Germinal center (tissue), 1 donor: ENCODE results near the gene CLEC2A.
"Not testable (repeated sequence)": the region's sequence is repeated elsewhere in the genome, so short reads cannot be mapped to it uniquely, and the experiment has no call there.

Experiments
- DNase-seq: peaks from one replicate; pipeline ENCODE4 v3.0.0; 2012; ENCODE audit warnings: mixed read lengths, low spot score

CLEC2A gene

GRCh38 chr12:9932270-9932669, at the start of gene CLEC2A:
TSS of gene CLEC2A (minus strand) at chr12:9932370. CDS start at chr12:9932329, 41 bp downstream.
- no peak for DNase-seq

GRCh38 chr12:9980126-9980525, 48.0 kb upstream of the CLEC2A start:
- no peak for DNase-seq

- DNase-seq = no peak
Observed at GRCh38 chr12:9977916-9978315, 45.7 kb upstream of the CLEC2A start.

GRCh38 chr12:9976626-9977025, 44.5 kb upstream of the CLEC2A start:
- DNase-seq = not testable (repeated sequence)

- no peak for DNase-seq
Observed at GRCh38 chr12:9975614-9976013, 43.4 kb upstream of the CLEC2A start.

- not testable (repeated sequence) for DNase-seq
Observed at GRCh38 chr12:9974731-9975130, 42.6 kb upstream of the CLEC2A start.

GRCh38 chr12:9973949-9974348, 41.8 kb upstream of the CLEC2A start:
- no peak for DNase-seq

GRCh38 chr12:9971181-9971580, 39.0 kb upstream of the CLEC2A start, which contains the start of gene CLEC12A:
TSS of gene CLEC12A (plus strand) at chr12:9971409. CDS start at chr12:9971597, 188 bp downstream.
- DNase-seq = no peak

GRCh38 chr12:9969673-9970072, 37.5 kb upstream of the CLEC2A start:
- DNase-seq = no peak

- DNase-seq = no peak
Observed at GRCh38 chr12:9961901-9962300, 29.7 kb upstream of the CLEC2A start.

- DNase-seq = no peak
Observed at GRCh38 chr12:9961106-9961505, 28.9 kb upstream of the CLEC2A start.

GRCh38 chr12:9960590-9960989, 28.4 kb upstream of the CLEC2A start:
- DNase-seq = no peak

- no peak for DNase-seq
Observed at GRCh38 chr12:9957834-9958233, 25.7 kb upstream of the CLEC2A start.

GRCh38 chr12:9952954-9953729, 21.0 kb upstream of the CLEC2A start:
- not testable (repeated sequence) for DNase-seq

GRCh38 chr12:9951026-9951675, 19.0 kb upstream of the CLEC2A start:
- no peak for DNase-seq

GRCh38 chr12:9948606-9949296, 16.6 kb upstream of the CLEC2A start:
- DNase-seq = peak; percentile 7

- DNase-seq = no peak
Observed at GRCh38 chr12:9947674-9948073, 15.5 kb upstream of the CLEC2A start.

GRCh38 chr12:9944391-9944790, 12.2 kb upstream of the CLEC2A start:
- no peak for DNase-seq

GRCh38 chr12:9943240-9943639, 11.1 kb upstream of the CLEC2A start:
- no peak for DNase-seq

GRCh38 chr12:9941838-9942237, 9.7 kb upstream of the CLEC2A start:
- no peak for DNase-seq

GRCh38 chr12:9940375-9940774, 8.2 kb upstream of the CLEC2A start:
- DNase-seq = no peak

- no peak for DNase-seq
Observed at GRCh38 chr12:9936591-9936990, 4.4 kb upstream of the CLEC2A start.

- no peak for DNase-seq
Observed at GRCh38 chr12:9935026-9935425, 2.9 kb upstream of the CLEC2A start.
